PC-9 (cell line): ENCODE data around the gene SPATA31D1. TPM values are rescaled to one million over a fixed set of nuclear protein-coding genes. Genes with fewer than 3 reads are reported as not detected.

Experiments
- BruUV-seq: library from RNA; stranded (reverse); fragments of 400-500 nt; replicated peaks from 2 replicates; lab custom pipeline; 2021; lab: Mats Ljungman, UMichigan
- CTCF ChIA-PET: fragments of 300-600 bp; sonication (Branson Sonifier 250); formaldehyde crosslinking; loops from one replicate; lab custom pipeline; 2022; ENCODE audit warnings: antibody characterized with exemption; lab: Charles Lee
- POLR2A ChIA-PET: fragments of 300-600 bp; sonication (Branson Sonifier 250); formaldehyde crosslinking; loops from one replicate; lab custom pipeline; 2022; ENCODE audit warnings: antibody characterized with exemption; ENCODE audit not compliant: unreplicated experiment; lab: Charles Lee
- DNase-seq, 2 experiments: peaks; one replicate each; pipeline versions ENCODE4 v3.0.0 to v3.0.0-alpha.2; 2015 to 2022; ENCODE audit warnings: mixed read lengths in 1 of 2
- H2AFZ ChIP-seq: fragments of 200-600 bp; sonication (generic); 2 replicates; pipeline ENCODE4 v1.8.1; 2017; ENCODE audit warnings: antibody characterized with exemption
- H3F3A ChIP-seq: fragments of 200-600 bp; sonication (generic); 2 replicates; pipeline ENCODE4 v1.8.1; 2017; ENCODE audit warnings: antibody characterized with exemption, mild to moderate bottlenecking, low read depth; ENCODE audit not compliant: insufficient read depth
- H3K27ac ChIP-seq: fragments of 200-600 bp; sonication (generic); 2 replicates; pipeline ENCODE4 v1.6.1; 2016; ENCODE audit warnings: mixed run types
- H3K27me3 ChIP-seq: fragments of 200-600 bp; sonication (generic); 2 replicates; pipeline ENCODE4 v1.6.1; 2016; ENCODE audit warnings: low read depth, mixed run types; ENCODE audit not compliant: insufficient read depth
- H3K36me3 ChIP-seq: fragments of 200-600 bp; sonication (generic); 2 replicates; pipeline ENCODE4 v1.6.1; 2016; ENCODE audit warnings: low read depth, mixed run types
- H3K4me1 ChIP-seq: fragments of 200-600 bp; sonication (generic); replicated peaks from 2 replicates; pipeline ENCODE4 v1.6.1; 2016; ENCODE audit warnings: mixed run types; ENCODE audit not compliant: insufficient read depth
- H3K4me2 ChIP-seq: fragments of 200-600 bp; sonication (generic); 2 replicates; pipeline ENCODE4 v1.6.1; 2017; ENCODE audit warnings: mixed run types
- H3K4me3 ChIP-seq: fragments of 200-600 bp; sonication (generic); 2 replicates; pipeline ENCODE4 v1.6.1; 2016; ENCODE audit warnings: mixed run types
- H3K79me2 ChIP-seq: fragments of 200-600 bp; sonication (generic); 2 replicates; pipeline ENCODE4 v1.6.1; 2017; ENCODE audit warnings: low read depth, mixed run types
- H3K9me2 ChIP-seq: fragments of 200-600 bp; sonication (generic); 2 replicates; pipeline ENCODE4 v1.8.1; 2017; ENCODE audit warnings: mild to moderate bottlenecking; ENCODE audit not compliant: insufficient read depth
- H3K9me3 ChIP-seq: fragments of 200-600 bp; sonication (generic); 2 replicates; pipeline ENCODE4 v1.8.1; 2016; ENCODE audit warnings: low read depth; ENCODE audit not compliant: insufficient read depth
- H4K20me1 ChIP-seq: fragments of 200-600 bp; sonication (generic); 2 replicates; pipeline ENCODE4 v1.8.1; 2017; ENCODE audit not compliant: insufficient read depth
- CTCF ChIP-seq: fragments of 200-600 bp; sonication (generic); conservative IDR thresholded peaks from 2 replicates; pipeline ENCODE4 v1.6.1; 2017; ENCODE audit warnings: mixed run types, antibody characterized with exemption, mild to moderate bottlenecking, moderate library complexity
- EZH2 ChIP-seq: fragments of 200-600 bp; sonication (generic); IDR thresholded peaks from 2 replicates; pipeline ENCODE4 v1.8.0; 2017; ENCODE audit warnings: antibody characterized with exemption, low read depth
- intact Hi-C: fragments of 100-400 bp; cut with micrococcal nuclease; formaldehyde crosslinking; loops from one replicate; pipeline ENCODE4 v1.10.0; 2022; ENCODE audit not compliant: unreplicated experiment
- total RNA-seq: library from RNA; stranded (reverse); gene quantifications from 2 replicates; pipeline ENCODE4 v1.2.3, GENCODE V29; 2021

Gene SPATA31D1
- total RNA-seq, 1 experiment from 2014 or later: not detected

- Histone ChIP-seq H3K79me2 (no peaks in the 10 kb centered on the region), H3K4me3 (no peak overlapping the region), H4K20me1 (no peaks in the 10 kb centered on the region), H3K36me3 (no peaks in the 10 kb centered on the region), H3K27ac (no peak overlapping the region), H2AFZ (no peak overlapping the region), H3K9me2 (no peaks in the 10 kb centered on the region), H3F3A (no peaks in the 10 kb centered on the region), H3K9me3 (no peaks in the 10 kb centered on the region), H3K4me2 (no peak overlapping the region), H3K27me3 (no peaks in the 10 kb centered on the region), H3K4me1 (no peaks in the 10 kb centered on the region)
- DNase-seq: no peak
- POLR2A ChIA-PET: interaction anchor here (0.7 kb wide), 1 partner anchor 638 kb away, joined by 8 read pairs; no protein-coding TSS in a partner anchor
- BruUV-seq: no TSS peak
- CTCF ChIA-PET: no interaction called here
- TF ChIP-seq EZH2: no peak
- TF ChIP-seq CTCF: no peak
- intact Hi-C loops: no loop called here
Observed at GRCh38 chr9:81981883-81982282, 6.7 kb upstream of the SPATA31D1 start.

GRCh38 chr9:81984928-81985327 is 3.6 kb upstream of the SPATA31D1 start:
- no peak overlapping the region for H2AFZ ChIP-seq
- intact Hi-C loops: no loop called here
- no peak overlapping the region for H3K4me3 ChIP-seq
- no peaks in the 10 kb centered on the region for H4K20me1 ChIP-seq
- H3F3A ChIP-seq: no peaks in the 10 kb centered on the region
- DNase-seq: no peak
- no peaks in the 10 kb centered on the region for H3K79me2 ChIP-seq
- TF ChIP-seq CTCF (no peak), EZH2 (no peak)
- BruUV-seq: no TSS peak
- H3K4me2 ChIP-seq: no peak overlapping the region
- H3K36me3 ChIP-seq: no peaks in the 10 kb centered on the region
- H3K27me3 ChIP-seq: no peaks in the 10 kb centered on the region
- CTCF ChIA-PET: no interaction called here
- H3K4me1 ChIP-seq: no peaks in the 10 kb centered on the region
- POLR2A ChIA-PET: no interaction called here
- H3K27ac ChIP-seq: no peak overlapping the region
- H3K9me3 ChIP-seq: no peaks in the 10 kb centered on the region
- no peaks in the 10 kb centered on the region for H3K9me2 ChIP-seq

- no peaks in the 10 kb centered on the region for H3K27me3 ChIP-seq
- no peaks in the 10 kb centered on the region for H3K4me1 ChIP-seq
- no peaks in the 10 kb centered on the region for H3K36me3 ChIP-seq
- H2AFZ ChIP-seq: no peak overlapping the region
- H3K9me2 ChIP-seq: no peaks in the 10 kb centered on the region
- BruUV-seq: no TSS peak
- ChIA-PET POLR2A (no interaction called here), CTCF (no interaction called here)
- no peak overlapping the region for H3K4me2 ChIP-seq
- no peaks in the 10 kb centered on the region for H4K20me1 ChIP-seq
- TF ChIP-seq EZH2 (no peak), CTCF (no peak)
- H3K9me3 ChIP-seq: no peaks in the 10 kb centered on the region
- intact Hi-C loops: no loop called here
- H3F3A ChIP-seq: no peaks in the 10 kb centered on the region
- no peak overlapping the region for H3K27ac ChIP-seq
- H3K79me2 ChIP-seq: no peaks in the 10 kb centered on the region
- H3K4me3 ChIP-seq: no peak overlapping the region
- DNase-seq: no peak
Observed at GRCh38 chr9:81986051-81986450, 2.5 kb upstream of the SPATA31D1 start.
